Activated T-cell treated with anti-CD3 and anti-CD28 coated beads, Interleukin-2, amount 50 U/mL, for 72 hours (primary cell): ENCODE measurements around the gene WDR62. TPM values are rescaled to one million over a fixed set of nuclear protein-coding genes. Genes with fewer than 3 reads are reported as not detected.
"Not testable (repeated sequence)": the region's sequence is repeated elsewhere in the genome, so short reads cannot be mapped to it uniquely, and the experiment has no call there.

Experiments used
- ATAC-seq, 2 donors: fragments of 150-1000 bp; cut with Tn5 transposase; replicated peaks in 1 of 2; 2 replicates each; pipeline ENCODE4 v1.10.0; 2021; ENCODE audit warnings: moderate library complexity in 2 of 2, mild to moderate bottlenecking in 1 of 2
- DNase-seq, 2 donors: peaks; one replicate each; pipeline ENCODE4 v3.0.0; 2021 to 2022; ENCODE audit warnings: mixed read lengths in 1 of 2
- H3K27ac Mint-ChIP-seq: one replicate; pipeline ENCODE4 v1.8.0; 2022; ENCODE audit warnings: mild to moderate bottlenecking, moderate library complexity, mixed read lengths
- H3K27me3 Mint-ChIP-seq: one replicate; pipeline ENCODE4 v1.8.0; 2022; ENCODE audit warnings: low read depth, mixed read lengths
- H3K36me3 Mint-ChIP-seq, 2 donors: one replicate each; pipeline ENCODE4 v1.8.0; 2022; ENCODE audit warnings: mixed read lengths in 2 of 2, mild to moderate bottlenecking in 1 of 2; ENCODE audit not compliant: insufficient read depth in 2 of 2
- H3K4me1 Mint-ChIP-seq: one replicate; pipeline ENCODE4 v1.8.0; 2022; ENCODE audit warnings: low read depth, mixed read lengths
- H3K4me3 Mint-ChIP-seq, 2 donors: one replicate each; pipeline ENCODE4 v1.8.0; 2022; ENCODE audit warnings: mild to moderate bottlenecking in 2 of 2, mixed read lengths in 2 of 2, moderate library complexity in 2 of 2
- H3K9me3 Mint-ChIP-seq, 2 donors: one replicate each; pipeline ENCODE4 v1.8.0; 2022; ENCODE audit warnings: mixed read lengths in 2 of 2
- total RNA-seq, 2 donors: library from RNA; stranded (reverse); gene quantifications; one replicate each; pipeline ENCODE4 v1.2.3, GENCODE V29; 2022

WDR62 gene
- total RNA-seq, 2 donors from 2014 or later, result 19.8 to 21.6 TPM

DNA sequence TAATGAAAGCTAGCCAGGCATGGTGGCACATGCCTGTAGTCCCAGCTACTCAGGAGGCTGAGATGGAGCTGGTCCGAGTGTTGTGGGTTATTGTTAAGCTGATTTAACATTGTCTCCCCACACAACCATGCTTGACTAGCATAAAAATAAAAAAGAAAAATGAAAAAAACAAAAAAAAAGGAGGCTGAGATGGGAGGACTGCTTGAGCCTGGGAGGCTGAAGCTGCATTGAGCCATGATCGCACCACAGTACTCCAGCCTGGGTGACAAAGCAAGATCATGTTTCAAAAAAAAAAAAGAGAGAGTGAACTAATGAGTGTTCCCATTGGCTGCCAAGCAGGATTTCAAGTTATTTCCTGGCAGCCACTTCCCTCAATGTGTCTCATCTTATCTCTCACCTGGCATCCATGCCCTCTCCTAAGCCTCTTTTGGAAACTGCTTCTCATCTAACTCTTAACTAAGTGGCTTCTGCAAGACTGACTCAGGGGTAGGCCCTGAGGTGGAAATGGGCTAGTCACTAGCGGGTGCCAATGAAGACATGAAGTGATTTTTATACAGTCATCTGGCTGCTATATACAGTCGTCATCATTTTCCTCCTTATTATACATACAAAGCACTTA lies 5.5 kb upstream of the WDR62 start:
- H3K27me3 Mint-ChIP-seq, result no peaks in the 10 kb centered on the region
- H3K4me3 Mint-ChIP-seq, result no peak overlapping the region
- DNase-seq, result no peak
- ATAC-seq, result no peak
- no peak overlapping the region for H3K27ac Mint-ChIP-seq
- no peaks in the 10 kb centered on the region for H3K9me3 Mint-ChIP-seq
- no peaks in the 10 kb centered on the region for H3K36me3 Mint-ChIP-seq
- H3K4me1 Mint-ChIP-seq, result peaks cover 15% of the 10 kb centered on the region

DNA sequence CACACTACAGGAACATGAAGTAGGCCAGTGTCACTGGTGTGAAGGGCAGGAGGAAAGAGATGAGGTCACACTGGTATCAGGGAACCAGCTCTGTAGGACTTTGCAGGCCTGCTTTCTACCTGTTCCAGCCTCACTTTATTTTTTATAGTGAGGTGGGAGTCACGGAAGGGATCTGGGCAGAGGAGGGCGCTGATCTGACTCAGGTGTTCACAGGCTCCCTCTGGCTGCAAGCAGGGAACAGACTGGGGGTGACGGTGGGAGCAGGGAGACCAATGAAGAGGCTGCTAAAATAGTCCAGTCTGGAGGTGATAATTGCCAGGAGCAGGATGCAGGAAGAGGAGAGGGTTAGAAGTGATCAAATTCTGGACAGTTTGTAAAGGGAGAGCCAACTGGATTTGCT lies 3.5 kb upstream of the WDR62 start:
- H3K27me3 Mint-ChIP-seq, result no peaks in the 10 kb centered on the region
- peaks cover 0 to 4% of the 10 kb centered on the region in 2 donors for H3K36me3 Mint-ChIP-seq
- H3K4me1 Mint-ChIP-seq, result peaks cover 27% of the 10 kb centered on the region
- DNase-seq (no peak), ATAC-seq (no peak)
- no peaks in the 10 kb centered on the region for H3K9me3 Mint-ChIP-seq
- H3K27ac Mint-ChIP-seq, result no peak overlapping the region
- no peak overlapping the region for H3K4me3 Mint-ChIP-seq

DNA sequence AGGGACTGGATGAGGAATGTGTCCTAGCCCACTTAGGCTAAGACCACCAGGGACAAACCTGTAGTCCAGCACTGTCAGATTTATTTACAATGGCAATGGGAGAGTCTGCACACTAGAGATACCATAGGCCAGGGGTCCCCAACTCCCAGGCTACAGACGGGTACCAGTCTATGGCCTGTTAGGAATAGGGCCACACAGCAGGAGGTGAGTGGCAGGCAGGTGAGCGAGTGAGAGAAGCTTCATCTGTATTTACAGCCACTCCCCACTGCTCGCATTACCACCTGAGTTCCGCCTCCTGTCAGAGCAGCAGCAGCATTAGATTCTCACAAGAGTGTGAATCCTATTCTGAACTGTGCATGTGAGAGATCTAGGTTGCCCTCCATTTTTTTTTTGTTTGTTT lies 3.1 kb upstream of the WDR62 start:
- no peak overlapping the region for H3K4me3 Mint-ChIP-seq
- peaks cover 31% of the 10 kb centered on the region for H3K4me1 Mint-ChIP-seq
- no peak for ATAC-seq
- no peaks in the 10 kb centered on the region for H3K27me3 Mint-ChIP-seq
- no peaks in the 10 kb centered on the region for H3K9me3 Mint-ChIP-seq
- peaks cover 0 to 4% of the 10 kb centered on the region in 2 donors for H3K36me3 Mint-ChIP-seq
- H3K27ac Mint-ChIP-seq, result no peak overlapping the region
- no peak for DNase-seq

DNA sequence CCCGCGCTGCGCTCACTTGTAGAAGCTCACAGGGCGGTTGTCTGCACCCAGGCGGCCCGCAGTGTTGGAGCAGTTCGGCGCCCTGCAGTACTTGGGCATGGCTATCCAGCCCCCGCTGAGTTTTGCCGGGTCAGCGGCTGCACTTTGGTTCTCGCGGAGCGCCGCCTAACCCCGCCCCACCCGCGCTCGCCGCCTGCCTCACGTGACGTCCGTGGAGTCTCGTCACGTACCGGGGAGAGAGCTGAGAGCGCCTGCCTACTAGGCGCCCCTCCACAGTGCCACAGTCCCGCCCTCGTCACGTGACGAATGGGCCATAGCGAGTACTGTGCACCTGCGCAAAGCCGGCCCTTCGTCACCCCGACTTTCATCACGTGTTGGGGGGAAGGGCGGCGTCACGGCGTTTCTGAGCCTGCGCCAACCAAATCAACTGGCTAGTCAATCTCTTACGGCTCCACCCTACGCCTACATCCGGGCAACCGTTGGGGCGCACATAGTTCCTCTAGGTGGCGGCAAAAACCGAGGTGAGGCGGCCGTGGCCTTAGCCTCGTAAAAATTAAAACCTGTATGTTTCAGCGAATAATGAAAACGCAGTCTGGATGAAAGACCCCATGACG lies 471 bp upstream of the WDR62 start, which contains the start of gene THAP8:
Gene THAP8 (minus strand): TSS at position 167 of the 614 bp plus-strand sequence. CDS start 68 bp downstream, at position 99.
- H3K9me3 Mint-ChIP-seq, result no peaks in the 10 kb centered on the region
- H3K27ac Mint-ChIP-seq, result peak within 1 kb of the TSS; percentile 96
- peaks cover 35% of the 10 kb centered on the region for H3K4me1 Mint-ChIP-seq
- DNase-seq (peak; percentile 99 to 100), ATAC-seq (peak; percentile 90 to 91)
- no peaks in the 10 kb centered on the region for H3K27me3 Mint-ChIP-seq
- H3K4me3 Mint-ChIP-seq, result peak within 1 kb of the TSS; percentile 92 to 94
- H3K36me3 Mint-ChIP-seq, result peaks cover 1 to 7% of the 10 kb centered on the region in 2 donors

DNA sequence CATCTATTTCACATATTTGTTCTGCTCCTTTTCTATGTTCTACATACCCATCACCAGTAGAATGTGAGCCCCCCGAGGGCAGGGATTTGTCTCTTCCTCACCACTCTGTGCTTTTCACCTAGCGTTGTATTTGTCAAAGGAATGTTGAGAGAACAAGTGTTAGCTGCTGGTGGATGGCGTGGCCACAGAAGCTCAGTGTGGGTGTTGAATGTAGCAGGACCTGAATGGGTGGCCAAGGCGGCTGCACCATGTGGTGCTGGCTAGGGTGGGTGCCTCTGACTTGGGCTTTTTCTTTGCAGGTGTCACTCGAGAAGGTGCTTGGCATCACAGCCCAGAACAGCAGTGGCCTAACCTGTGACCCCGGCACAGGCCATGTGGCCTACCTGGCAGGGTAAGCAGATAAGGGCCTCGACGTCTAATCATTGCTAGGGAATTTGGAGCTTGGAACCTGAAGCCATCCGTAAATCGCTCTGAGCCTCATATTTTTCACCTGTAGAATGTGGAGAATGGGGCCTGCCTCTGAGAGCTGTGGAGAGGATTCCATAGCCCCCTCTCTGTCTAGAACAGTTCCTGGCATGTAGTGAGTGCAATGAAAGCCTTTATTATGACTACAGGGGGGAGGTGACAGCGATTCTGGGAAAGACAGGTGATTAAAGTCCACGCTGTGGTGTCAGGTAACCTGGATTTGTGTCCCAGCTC lies 3.9 kb downstream of the WDR62 start:
- Mint-ChIP-seq H3K27ac (no peak overlapping the region), H3K4me1 (peaks cover 23% of the 10 kb centered on the region), H3K4me3 (no peak overlapping the region), H3K9me3 (no peaks in the 10 kb centered on the region), H3K36me3 (peaks cover 1 to 16% of the 10 kb centered on the region in 2 donors), H3K27me3 (no peaks in the 10 kb centered on the region)
- no peak for ATAC-seq
- no peak for DNase-seq

DNA sequence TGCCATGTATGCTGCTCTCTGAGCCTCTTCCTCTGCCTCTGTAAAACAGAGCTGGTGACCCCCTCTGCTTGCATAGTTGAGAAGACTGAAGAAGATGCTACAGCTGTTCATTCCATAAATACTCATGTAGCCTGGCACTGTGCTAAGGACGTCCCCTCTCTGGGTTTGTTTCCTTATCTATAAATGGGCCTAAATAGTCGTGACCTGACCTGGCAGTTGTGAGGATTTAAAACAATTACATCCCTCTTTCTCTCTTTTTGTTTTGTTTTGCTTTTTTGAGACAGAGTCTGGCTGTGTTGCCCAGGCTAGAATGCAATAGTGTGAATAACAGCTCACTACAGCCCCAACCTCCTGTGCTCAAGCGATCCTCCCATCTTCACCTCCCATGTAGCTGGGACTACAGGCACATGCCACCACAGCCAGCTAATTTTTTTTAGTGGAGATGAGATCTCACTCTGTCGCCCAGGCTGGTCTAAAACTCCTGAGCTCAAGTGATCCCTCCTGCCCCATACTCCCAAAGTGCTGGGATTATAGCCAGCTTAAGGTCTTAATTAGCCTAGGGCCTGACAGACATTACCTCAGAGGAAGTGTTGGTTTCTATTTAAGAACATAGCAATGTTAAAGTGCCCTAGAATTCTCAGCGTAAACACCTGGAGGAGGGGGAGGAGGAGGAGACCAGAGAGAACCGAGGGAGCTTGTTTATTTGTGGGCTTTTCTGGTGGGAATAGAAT lies 4.6 kb downstream of the WDR62 start:
- Mint-ChIP-seq H3K27me3 (no peaks in the 10 kb centered on the region), H3K4me1 (peaks cover 21% of the 10 kb centered on the region), H3K36me3 (peaks cover 1 to 16% of the 10 kb centered on the region in 2 donors), H3K4me3 (no peak overlapping the region), H3K9me3 (no peaks in the 10 kb centered on the region), H3K27ac (no peak overlapping the region)
- ATAC-seq (no peak), DNase-seq (no peak)

DNA sequence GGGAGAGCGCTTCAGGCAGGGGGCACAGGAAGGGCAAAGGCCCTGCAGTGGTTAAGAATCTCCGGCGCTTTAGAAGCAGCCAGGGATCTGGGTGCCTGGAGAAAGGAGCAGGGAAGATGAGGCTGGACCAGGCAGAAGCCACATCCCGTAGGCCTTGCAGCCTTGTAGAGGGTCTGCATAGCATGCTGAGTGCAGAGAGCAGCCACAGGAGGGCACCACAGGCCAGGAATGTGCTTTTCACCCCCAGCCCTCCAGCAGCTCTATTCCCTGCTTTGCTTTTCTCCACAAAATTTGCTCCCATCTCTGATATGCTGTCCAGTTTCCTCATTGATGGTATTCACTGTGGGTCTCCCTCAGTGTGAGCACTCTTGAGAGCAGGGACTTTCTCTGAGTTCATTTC lies 5.7 kb downstream of the WDR62 start:
- DNase-seq, result peak; percentile 24 to 26
- no peaks in the 10 kb centered on the region for H3K9me3 Mint-ChIP-seq
- no peak overlapping the region for H3K27ac Mint-ChIP-seq
- H3K4me3 Mint-ChIP-seq, result no peak overlapping the region
- H3K4me1 Mint-ChIP-seq, result peaks cover 17% of the 10 kb centered on the region
- peaks cover 1 to 14% of the 10 kb centered on the region in 2 donors for H3K36me3 Mint-ChIP-seq
- ATAC-seq, result peak; percentile 44 to 45
- no peaks in the 10 kb centered on the region for H3K27me3 Mint-ChIP-seq

DNA sequence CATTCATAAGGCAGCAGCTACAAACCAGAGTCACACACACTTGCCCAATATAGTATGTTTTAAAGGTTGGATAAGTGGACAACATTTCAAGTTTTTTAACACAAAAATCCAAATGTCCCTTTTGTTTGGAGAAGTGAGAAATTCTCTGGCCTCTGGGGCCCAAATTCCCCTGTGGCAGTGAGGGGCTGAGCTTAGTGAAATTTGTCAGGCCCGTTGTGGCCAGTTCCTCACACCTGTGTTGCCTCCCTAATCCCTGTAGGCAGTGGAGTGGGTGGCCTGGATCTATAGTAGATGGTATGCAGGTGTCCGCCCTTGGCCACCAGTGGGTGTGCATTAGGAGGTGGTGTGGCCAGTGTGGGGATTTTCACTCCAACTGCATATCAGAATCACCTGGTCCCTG lies 6.7 kb downstream of the WDR62 start:
- no peaks in the 10 kb centered on the region for H3K9me3 Mint-ChIP-seq
- ATAC-seq, result no peak
- no peak for DNase-seq
- H3K4me3 Mint-ChIP-seq, result no peak overlapping the region
- no peak overlapping the region for H3K27ac Mint-ChIP-seq
- peaks cover 7% of the 10 kb centered on the region for H3K4me1 Mint-ChIP-seq
- peaks cover 1 to 16% of the 10 kb centered on the region in 2 donors for H3K36me3 Mint-ChIP-seq
- H3K27me3 Mint-ChIP-seq, result no peaks in the 10 kb centered on the region

DNA sequence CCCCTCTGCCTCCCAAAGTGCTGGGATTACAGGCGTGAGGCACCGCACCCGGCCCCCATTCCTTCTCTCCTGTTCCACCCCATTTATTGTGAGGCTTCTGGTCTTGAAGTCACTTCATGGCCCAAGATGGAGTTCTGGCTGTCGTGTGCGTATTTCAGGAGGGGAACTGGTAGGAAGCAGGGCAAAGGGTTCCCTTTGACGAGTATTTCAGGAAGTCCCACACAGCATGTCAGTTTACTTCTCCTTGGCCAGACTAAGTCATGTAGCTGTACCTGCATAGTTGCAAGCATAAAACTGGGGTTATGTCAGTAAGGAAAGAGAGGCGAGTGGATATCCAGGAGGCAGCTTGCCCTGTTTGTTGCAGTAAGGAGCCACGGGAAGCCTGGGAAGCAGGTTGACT lies 10.1 kb downstream of the WDR62 start:
- ATAC-seq (no peak), DNase-seq (no peak)
- Mint-ChIP-seq H3K27ac (no peak overlapping the region), H3K36me3 (peaks cover 1 to 18% of the 10 kb centered on the region in 2 donors), H3K4me1 (no peaks in the 10 kb centered on the region), H3K27me3 (no peaks in the 10 kb centered on the region), H3K9me3 (no peaks in the 10 kb centered on the region), H3K4me3 (no peak overlapping the region)

DNA sequence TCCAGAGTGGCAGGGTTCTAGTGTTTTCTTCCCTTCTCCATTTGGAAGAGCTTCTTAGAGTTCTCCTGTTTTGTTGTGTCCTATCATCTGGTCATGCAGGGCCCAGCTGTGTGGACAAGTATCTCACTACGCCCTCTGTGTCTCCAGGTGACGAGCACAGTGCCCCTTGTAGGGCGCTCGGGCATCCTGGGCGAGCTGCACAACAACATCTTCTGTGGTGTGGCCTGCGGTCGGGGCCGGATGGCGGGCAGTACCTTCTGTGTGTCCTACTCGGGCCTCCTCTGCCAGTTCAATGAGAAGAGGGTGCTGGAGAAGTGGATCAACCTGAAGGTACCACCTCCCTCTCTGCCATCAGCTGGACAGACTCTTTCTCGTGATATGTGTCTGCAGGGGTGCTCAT lies 13.0 kb downstream of the WDR62 start:
- H3K36me3 Mint-ChIP-seq, result peaks cover 1 to 22% of the 10 kb centered on the region in 2 donors
- no peaks in the 10 kb centered on the region for H3K9me3 Mint-ChIP-seq
- DNase-seq (no peak), ATAC-seq (no peak)
- H3K4me1 Mint-ChIP-seq, result no peaks in the 10 kb centered on the region
- no peak overlapping the region for H3K27ac Mint-ChIP-seq
- no peak overlapping the region for H3K4me3 Mint-ChIP-seq
- no peaks in the 10 kb centered on the region for H3K27me3 Mint-ChIP-seq

DNA sequence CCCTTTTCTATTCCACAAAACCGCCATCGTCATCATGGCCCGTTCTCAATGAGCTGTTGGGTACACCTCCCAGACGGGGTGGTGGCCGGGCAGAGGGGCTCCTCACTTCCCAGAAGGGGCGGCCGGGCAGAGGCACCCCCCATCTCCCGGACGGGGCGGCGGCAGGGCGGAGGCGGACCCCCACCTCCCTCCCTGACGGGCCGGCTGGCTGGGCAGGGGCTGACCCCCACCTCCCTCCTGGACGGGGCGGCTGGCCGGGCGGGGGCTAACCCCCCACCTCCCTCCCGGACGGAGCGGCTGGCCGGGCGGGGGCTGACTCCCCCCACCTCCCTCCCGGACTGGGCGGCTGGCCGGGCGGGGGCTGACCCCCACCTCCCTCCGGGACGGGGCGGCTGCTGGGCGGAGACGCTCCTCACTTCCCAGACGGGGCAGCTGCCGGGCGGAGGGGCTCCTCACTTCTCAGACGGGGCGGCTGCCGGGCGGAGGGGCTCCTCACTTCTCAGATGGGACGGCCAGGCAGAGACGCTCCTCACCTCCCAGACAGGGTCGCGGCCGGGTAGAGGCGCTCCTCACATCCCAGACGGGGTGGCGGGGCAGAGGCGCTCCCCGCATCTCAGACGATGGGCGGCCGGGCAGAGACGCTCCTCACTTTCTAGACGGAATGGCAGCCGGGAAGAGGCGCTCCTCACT lies 14.3 kb downstream of the WDR62 start:
- peaks cover 1 to 25% of the 10 kb centered on the region in 2 donors for H3K36me3 Mint-ChIP-seq
- H3K9me3 Mint-ChIP-seq, H3K27me3 Mint-ChIP-seq, ATAC-seq, H3K4me3 Mint-ChIP-seq, H3K4me1 Mint-ChIP-seq, DNase-seq, H3K27ac Mint-ChIP-seq: not testable (repeated sequence)

DNA sequence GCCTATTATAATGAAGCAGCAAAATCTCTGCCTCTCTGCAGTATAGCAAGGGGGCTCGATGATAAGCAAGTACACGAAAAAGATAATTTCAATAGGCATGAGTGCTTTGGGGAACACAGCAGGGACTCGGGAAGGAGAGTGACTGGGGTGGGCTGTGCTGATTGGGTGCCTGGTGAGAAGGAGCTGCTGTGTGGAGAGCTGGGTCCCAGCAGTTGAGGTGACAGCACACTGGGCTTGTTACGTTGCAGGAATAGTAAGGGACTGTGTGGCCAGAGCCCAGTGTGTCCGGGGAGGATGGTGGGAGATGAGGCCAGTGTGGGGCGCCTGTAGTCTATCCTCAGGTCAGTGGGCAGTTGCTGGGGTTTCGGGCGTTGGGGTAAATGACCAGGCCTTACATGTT lies 17.4 kb downstream of the WDR62 start:
- no peaks in the 10 kb centered on the region for H3K4me1 Mint-ChIP-seq

More for the DNA sequence above, 17.4 kb downstream of the WDR62 start:
- no peak for DNase-seq
- Mint-ChIP-seq H3K27me3 (no peaks in the 10 kb centered on the region), H3K4me3 (no peak overlapping the region), H3K9me3 (no peaks in the 10 kb centered on the region), H3K36me3 (peaks cover 0 to 32% of the 10 kb centered on the region in 2 donors), H3K27ac (no peak overlapping the region)
- no peak for ATAC-seq
